ENCODE results near the gene SYNJ2. TPM values are rescaled to one million over a fixed set of nuclear protein-coding genes. Genes with fewer than 3 reads are reported as not detected.

Gene SYNJ2
- total RNA-seq, 1 experiment from 2014 or later: 45.0 TPM

- no peak overlapping the region for H3K4me3 Mint-ChIP-seq (ENCODE audit: unreplicated experiment)
- POLR2A ChIA-PET: interaction anchor here (0.6 kb wide), 1 partner anchor 14 kb away, joined by 3 read pairs; no protein-coding TSS in a partner anchor
These were observed 27.1 kb downstream of the SYNJ2 start for GRCh38 chr6:158008864-158009113.

GRCh38 chr6:158009114-158009891, 27.6 kb downstream of the SYNJ2 start:
- H3K27me3 Mint-ChIP-seq (ENCODE audit: insufficient read depth, unreplicated experiment): no peaks in the 10 kb centered on the region
- POLR2A ChIA-PET: no interaction called here
- no TSS peak for BruUV-seq (replicated peaks)

More at GRCh38 chr6:158008864-158009113, 27.1 kb downstream of the SYNJ2 start:
- H3K4me1 ChIP-seq: peaks cover 42% of the 10 kb centered on the region
- Mint-ChIP-seq H3K4me1 (ENCODE audit: low read depth, unreplicated experiment) (peaks cover 63% of the 10 kb centered on the region), H3K9me3 (ENCODE audit: unreplicated experiment) (no peaks in the 10 kb centered on the region), H3K27me3 (ENCODE audit: insufficient read depth, unreplicated experiment) (no peaks in the 10 kb centered on the region), H3K27ac (ENCODE audit: unreplicated experiment) (peak overlapping the region; percentile 48), H3K36me3 (ENCODE audit: insufficient read depth, unreplicated experiment) (peaks cover 39% of the 10 kb centered on the region)
- no peak for DNase-seq
- BruUV-seq (replicated peaks): no TSS peak
- H3K36me3 ChIP-seq (ENCODE audit: control insufficient read depth, insufficient read depth, low read length): no peaks in the 10 kb centered on the region; the same call in 1 of the 2 replicates
- CTCF ChIA-PET: interaction anchor here (0.9 to 1.1 kb wide), 2 partner anchors 9 to 32 kb away, joined by 3 read pairs; no protein-coding TSS in a partner anchor
- no peaks in the 10 kb centered on the region for H3K9me3 ChIP-seq
- TF ChIP-seq CTCF (IDR thresholded peaks at IDR 0.05; ENCODE audit: insufficient read depth in 1 of 2, low read depth in 1 of 2, low read length in 1 of 2, severe bottlenecking in 1 of 2, unreplicated experiment in 1 of 2): no peak
- H3K27me3 ChIP-seq (replicated peaks; ENCODE audit: control insufficient read depth, insufficient read depth, low read length): no peaks in the 10 kb centered on the region
- intact Hi-C loops (cut with micrococcal nuclease; ENCODE audit: unreplicated experiment): no loop called here
- no peak overlapping the region for H3K4me3 ChIP-seq (ENCODE audit: low read depth, low read length)

GRCh38 chr6:158009935-158010585, 28.4 kb downstream of the SYNJ2 start:
- H3K4me3 ChIP-seq (ENCODE audit: low read depth, low read length): no peak overlapping the region
- H3K9me3 ChIP-seq: no peaks in the 10 kb centered on the region
- Mint-ChIP-seq H3K36me3 (ENCODE audit: insufficient read depth, unreplicated experiment) (peaks cover 39% of the 10 kb centered on the region), H3K27me3 (ENCODE audit: insufficient read depth, unreplicated experiment) (no peaks in the 10 kb centered on the region), H3K27ac (ENCODE audit: unreplicated experiment) (peak overlapping the region; percentile 55), H3K9me3 (ENCODE audit: unreplicated experiment) (no peaks in the 10 kb centered on the region), H3K4me1 (ENCODE audit: low read depth, unreplicated experiment) (peaks cover 59% of the 10 kb centered on the region), H3K4me3 (ENCODE audit: unreplicated experiment) (no peak overlapping the region)
- ChIA-PET CTCF (no interaction called here), POLR2A (no interaction called here)
- no peak for TF ChIP-seq CTCF (IDR thresholded peaks at IDR 0.05; ENCODE audit: insufficient read depth in 1 of 2, low read depth in 1 of 2, low read length in 1 of 2, severe bottlenecking in 1 of 2, unreplicated experiment in 1 of 2)
- DNase-seq: no peak
- H3K4me1 ChIP-seq: peaks cover 29% of the 10 kb centered on the region
- intact Hi-C loops (cut with micrococcal nuclease; ENCODE audit: unreplicated experiment): no loop called here
- no TSS peak for BruUV-seq (replicated peaks)
- H3K27me3 ChIP-seq (replicated peaks; ENCODE audit: control insufficient read depth, insufficient read depth, low read length): no peaks in the 10 kb centered on the region
- H3K36me3 ChIP-seq (ENCODE audit: control insufficient read depth, insufficient read depth, low read length): no peaks in the 10 kb centered on the region; the same call in 1 of the 2 replicates

More at GRCh38 chr6:158009114-158009891, 27.6 kb downstream of the SYNJ2 start:
- Mint-ChIP-seq H3K4me3 (ENCODE audit: unreplicated experiment) (no peak overlapping the region), H3K36me3 (ENCODE audit: insufficient read depth, unreplicated experiment) (peaks cover 39% of the 10 kb centered on the region), H3K27ac (ENCODE audit: unreplicated experiment) (peak overlapping the region; percentile 48), H3K9me3 (ENCODE audit: unreplicated experiment) (no peaks in the 10 kb centered on the region), H3K4me1 (ENCODE audit: low read depth, unreplicated experiment) (peaks cover 59% of the 10 kb centered on the region)
- no peaks in the 10 kb centered on the region for H3K27me3 ChIP-seq (replicated peaks; ENCODE audit: control insufficient read depth, insufficient read depth, low read length)
- H3K4me1 ChIP-seq: peaks cover 36% of the 10 kb centered on the region
- no peak for DNase-seq
- intact Hi-C loops (cut with micrococcal nuclease; ENCODE audit: unreplicated experiment): no loop called here
- no peak overlapping the region for H3K4me3 ChIP-seq (ENCODE audit: low read depth, low read length)
- no peak for TF ChIP-seq CTCF (IDR thresholded peaks at IDR 0.05; ENCODE audit: insufficient read depth in 1 of 2, low read depth in 1 of 2, low read length in 1 of 2, severe bottlenecking in 1 of 2, unreplicated experiment in 1 of 2)
- CTCF ChIA-PET: no interaction called here
- H3K36me3 ChIP-seq (ENCODE audit: control insufficient read depth, insufficient read depth, low read length): no peaks in the 10 kb centered on the region; the same call in 1 of the 2 replicates
- no peaks in the 10 kb centered on the region for H3K9me3 ChIP-seq
